K562 (cell line): Measurements from ENCODE around the gene PLCL1. TPM values are rescaled to one million over a fixed set of nuclear protein-coding genes. Genes with fewer than 3 reads are reported as not detected.

Source experiments
- CHD1 ChIP-seq: fragments of 200-600 bp; sonication (generic); IDR thresholded peaks from one replicate; pipeline ENCODE4 v1.6.1; 2012; ENCODE audit warnings: mild to moderate bottlenecking, moderate library complexity, low read length, inconsistent platforms
- ELF4 ChIP-seq: fragments of 450-650 bp; formaldehyde crosslinking; IDR thresholded peaks from 2 replicates; pipeline ENCODE4 v1.4.0; 2022; ENCODE audit warnings: missing genetic modification characterization
- MEIS2 ChIP-seq: fragments of 450-650 bp; IDR thresholded peaks from 2 replicates; pipeline ENCODE4 v1.6.1; 2014; ENCODE audit warnings: mild to moderate bottlenecking; ENCODE audit not compliant: partially characterized antibody
- NEUROD1 ChIP-seq: fragments of 150-350 bp; IDR thresholded peaks from 2 replicates; pipeline ENCODE4 v1.6.1; 2014; ENCODE audit warnings: borderline replicate concordance, low read length, low read depth; ENCODE audit not compliant: partially characterized antibody
- RFX1 ChIP-seq: fragments of 450-650 bp; IDR thresholded peaks from 2 replicates; pipeline ENCODE4 v1.6.1; 2016; ENCODE audit warnings: mild to moderate bottlenecking, moderate library complexity
- YBX1 ChIP-seq: fragments of 450-650 bp; IDR thresholded peaks from 2 replicates; pipeline ENCODE4 v1.7.1; 2016; ENCODE audit warnings: mild to moderate bottlenecking
- ZNF696 ChIP-seq: fragments of 250-450 bp; sonication (Bioruptor Pico); conservative IDR thresholded peaks from 2 replicates; pipeline ENCODE4 v1.4.0; 2020; ENCODE audit warnings: mild to moderate bottlenecking, moderate library complexity
- polyA plus RNA-seq, 8 experiments: library from polyadenylated mRNA; depleted of rRNA in 4 of 8; stranded (reverse) in 5 of 8; unstranded in 3 of 8; fragments of >200 nt; fragmentation: Nextera tagmentation in 2 of 8; fragmentation: Illumina TruSeq in 1 of 8; extraction: Ambion mirVana in 2 of 8; extraction: Trizol in 1 of 8; gene quantifications; 2 replicates each; pipeline versions ENCODE4 v1.2.1 to v1.2.3, GENCODE V29; 2011 to 2014; ENCODE audit warnings: inconsistent platforms in 1 of 8, missing spikeins in 1 of 8
- total RNA-seq, 7 experiments: library from RNA; depleted of rRNA in 6 of 7; stranded (reverse); fragments of >200 nt in 6 of 7; fragmentation: Illumina TruSeq in 2 of 7; extraction: Trizol in 2 of 7; gene quantifications; 2 replicates each; pipeline versions ENCODE4 v1.2.1 to v1.2.3, GENCODE V29; 2011 to 2021; ENCODE audit warnings: low replicate concordance in 1 of 7
- TF ChIP-seq, protein P1 (sequence below): fragments of 250-450 bp; sonication (Bioruptor Pico); IDR thresholded peaks from 2 replicates; pipeline ENCODE4 v1.4.0; 2020; ENCODE audit warnings: mild to moderate bottlenecking
- TF ChIP-seq, protein P2 (sequence below), 2 experiments: fragments of 200-800 bp in 1 of 2; sonication (Bioruptor generic) in 1 of 2; sonication (generic) in 1 of 2; formaldehyde crosslinking in 1 of 2; IDR thresholded peaks in 1 of 2; conservative IDR thresholded peaks in 1 of 2; 2 replicates each; pipeline versions ENCODE4 v1.5.0 to v1.6.1; 2016 to 2020; ENCODE audit warnings: missing compliant biosample characterization in 1 of 2, missing genetic modification characterization in 1 of 2, missing genetic modification reagents in 1 of 2
- TF ChIP-seq, protein P3 (sequence below): fragments of 250-450 bp; sonication (Bioruptor Pico); IDR thresholded peaks from 2 replicates; pipeline ENCODE4 v1.8.0; 2021; ENCODE audit warnings: mild to moderate bottlenecking, moderate library complexity
- TF ChIP-seq, protein P4 (sequence below): fragments of 250-450 bp; sonication (Bioruptor Pico); IDR thresholded peaks from 2 replicates; pipeline ENCODE4 v1.8.0; 2021; ENCODE audit warnings: moderate library complexity, mild to moderate bottlenecking, inconsistent platforms
- TF ChIP-seq, protein P5 (sequence below): sonication (generic); formaldehyde crosslinking; IDR thresholded peaks from 2 replicates; pipeline ENCODE4 v1.8.0; 2022; ENCODE audit warnings: missing genetic modification reagents, mild to moderate bottlenecking, moderate library complexity, borderline replicate concordance
- TF ChIP-seq, protein P6 (sequence below): fragments of 450-650 bp; IDR thresholded peaks from 2 replicates; pipeline ENCODE4 v1.6.1; 2016; ENCODE audit warnings: mild to moderate bottlenecking

The PLCL1 gene
- total and polyA plus RNA-seq, 9 of the 15 experiments (the other 6 are each of a cell fraction or from before 2014, with no cell fraction given): 2.0 to 17.7 (median 8.6) TPM

DNA sequence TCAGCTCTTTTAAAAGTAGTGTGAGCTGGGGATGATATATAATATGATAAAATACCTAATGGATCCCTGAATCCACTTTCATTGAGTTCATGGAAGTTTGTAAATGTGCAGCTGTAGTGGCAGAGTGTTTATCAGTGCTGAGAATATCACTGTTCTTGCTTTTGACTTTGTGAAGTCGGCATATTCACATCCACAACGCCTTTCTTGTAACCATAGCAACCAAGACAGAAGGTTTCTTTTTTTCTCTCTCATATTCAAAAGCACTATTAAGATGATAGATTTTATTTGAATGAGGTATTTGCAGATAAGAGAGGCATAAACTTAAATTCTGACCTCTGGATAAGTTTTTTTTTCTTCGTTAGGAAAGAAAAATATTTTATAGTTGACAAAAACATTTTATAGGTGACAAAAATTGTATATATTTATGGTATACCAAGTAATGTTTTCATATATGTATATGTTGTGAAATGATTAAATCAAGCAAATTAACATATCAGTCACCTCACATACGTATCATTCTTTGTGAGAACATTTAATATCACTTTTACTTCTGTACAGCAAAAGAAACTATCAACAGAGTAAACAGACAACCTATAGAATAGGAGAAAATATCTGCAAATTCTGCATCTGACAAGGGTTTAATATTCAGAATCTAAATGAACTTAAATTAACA is 130.0 kb downstream of the PLCL1 start (continued):
- TF ChIP-seq, protein P1, sequence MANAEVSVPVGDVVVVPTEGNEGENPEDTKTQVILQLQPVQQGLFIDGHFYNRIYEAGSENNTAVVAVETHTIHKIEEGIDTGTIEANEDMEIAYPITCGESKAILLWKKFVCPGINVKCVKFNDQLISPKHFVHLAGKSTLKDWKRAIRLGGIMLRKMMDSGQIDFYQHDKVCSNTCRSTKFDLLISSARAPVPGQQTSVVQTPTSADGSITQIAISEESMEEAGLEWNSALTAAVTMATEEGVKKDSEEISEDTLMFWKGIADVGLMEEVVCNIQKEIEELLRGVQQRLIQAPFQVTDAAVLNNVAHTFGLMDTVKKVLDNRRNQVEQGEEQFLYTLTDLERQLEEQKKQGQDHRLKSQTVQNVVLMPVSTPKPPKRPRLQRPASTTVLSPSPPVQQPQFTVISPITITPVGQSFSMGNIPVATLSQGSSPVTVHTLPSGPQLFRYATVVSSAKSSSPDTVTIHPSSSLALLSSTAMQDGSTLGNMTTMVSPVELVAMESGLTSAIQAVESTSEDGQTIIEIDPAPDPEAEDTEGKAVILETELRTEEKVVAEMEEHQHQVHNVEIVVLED (CRISPR knock-in tag): no peak
- TF ChIP-seq, protein P2, sequence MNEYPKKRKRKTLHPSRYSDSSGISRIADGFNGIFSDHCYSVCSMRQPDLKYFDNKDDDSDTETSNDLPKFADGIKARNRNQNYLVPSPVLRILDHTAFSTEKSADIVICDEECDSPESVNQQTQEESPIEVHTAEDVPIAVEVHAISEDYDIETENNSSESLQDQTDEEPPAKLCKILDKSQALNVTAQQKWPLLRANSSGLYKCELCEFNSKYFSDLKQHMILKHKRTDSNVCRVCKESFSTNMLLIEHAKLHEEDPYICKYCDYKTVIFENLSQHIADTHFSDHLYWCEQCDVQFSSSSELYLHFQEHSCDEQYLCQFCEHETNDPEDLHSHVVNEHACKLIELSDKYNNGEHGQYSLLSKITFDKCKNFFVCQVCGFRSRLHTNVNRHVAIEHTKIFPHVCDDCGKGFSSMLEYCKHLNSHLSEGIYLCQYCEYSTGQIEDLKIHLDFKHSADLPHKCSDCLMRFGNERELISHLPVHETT (CRISPR knock-in tag; conservative IDR thresholded peaks at IDR 0.05 in 1 of 2, IDR thresholded peaks at IDR 0.05 in 1 of 2): no peak
- TF ChIP-seq, protein P3, sequence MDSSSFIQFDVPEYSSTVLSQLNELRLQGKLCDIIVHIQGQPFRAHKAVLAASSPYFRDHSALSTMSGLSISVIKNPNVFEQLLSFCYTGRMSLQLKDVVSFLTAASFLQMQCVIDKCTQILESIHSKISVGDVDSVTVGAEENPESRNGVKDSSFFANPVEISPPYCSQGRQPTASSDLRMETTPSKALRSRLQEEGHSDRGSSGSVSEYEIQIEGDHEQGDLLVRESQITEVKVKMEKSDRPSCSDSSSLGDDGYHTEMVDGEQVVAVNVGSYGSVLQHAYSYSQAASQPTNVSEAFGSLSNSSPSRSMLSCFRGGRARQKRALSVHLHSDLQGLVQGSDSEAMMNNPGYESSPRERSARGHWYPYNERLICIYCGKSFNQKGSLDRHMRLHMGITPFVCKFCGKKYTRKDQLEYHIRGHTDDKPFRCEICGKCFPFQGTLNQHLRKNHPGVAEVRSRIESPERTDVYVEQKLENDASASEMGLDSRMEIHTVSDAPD: no peak
- TF ChIP-seq NEUROD1 (no peak), MEIS2 (no peak), CHD1 (no peak), ZNF696 (CRISPR knock-in tag) (no peak), ELF4 (no peak), YBX1 (no peak), RFX1 (peak; percentile 99)
- TF ChIP-seq, protein P4, sequence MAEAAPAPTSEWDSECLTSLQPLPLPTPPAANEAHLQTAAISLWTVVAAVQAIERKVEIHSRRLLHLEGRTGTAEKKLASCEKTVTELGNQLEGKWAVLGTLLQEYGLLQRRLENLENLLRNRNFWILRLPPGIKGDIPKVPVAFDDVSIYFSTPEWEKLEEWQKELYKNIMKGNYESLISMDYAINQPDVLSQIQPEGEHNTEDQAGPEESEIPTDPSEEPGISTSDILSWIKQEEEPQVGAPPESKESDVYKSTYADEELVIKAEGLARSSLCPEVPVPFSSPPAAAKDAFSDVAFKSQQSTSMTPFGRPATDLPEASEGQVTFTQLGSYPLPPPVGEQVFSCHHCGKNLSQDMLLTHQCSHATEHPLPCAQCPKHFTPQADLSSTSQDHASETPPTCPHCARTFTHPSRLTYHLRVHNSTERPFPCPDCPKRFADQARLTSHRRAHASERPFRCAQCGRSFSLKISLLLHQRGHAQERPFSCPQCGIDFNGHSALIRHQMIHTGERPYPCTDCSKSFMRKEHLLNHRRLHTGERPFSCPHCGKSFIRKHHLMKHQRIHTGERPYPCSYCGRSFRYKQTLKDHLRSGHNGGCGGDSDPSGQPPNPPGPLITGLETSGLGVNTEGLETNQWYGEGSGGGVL (CRISPR knock-in tag): no peak
- TF ChIP-seq, protein P5, sequence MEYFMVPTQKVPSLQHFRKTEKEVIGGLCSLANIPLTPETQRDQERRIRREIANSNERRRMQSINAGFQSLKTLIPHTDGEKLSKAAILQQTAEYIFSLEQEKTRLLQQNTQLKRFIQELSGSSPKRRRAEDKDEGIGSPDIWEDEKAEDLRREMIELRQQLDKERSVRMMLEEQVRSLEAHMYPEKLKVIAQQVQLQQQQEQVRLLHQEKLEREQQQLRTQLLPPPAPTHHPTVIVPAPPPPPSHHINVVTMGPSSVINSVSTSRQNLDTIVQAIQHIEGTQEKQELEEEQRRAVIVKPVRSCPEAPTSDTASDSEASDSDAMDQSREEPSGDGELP (CRISPR knock-in tag): no peak
- TF ChIP-seq, protein P6, sequence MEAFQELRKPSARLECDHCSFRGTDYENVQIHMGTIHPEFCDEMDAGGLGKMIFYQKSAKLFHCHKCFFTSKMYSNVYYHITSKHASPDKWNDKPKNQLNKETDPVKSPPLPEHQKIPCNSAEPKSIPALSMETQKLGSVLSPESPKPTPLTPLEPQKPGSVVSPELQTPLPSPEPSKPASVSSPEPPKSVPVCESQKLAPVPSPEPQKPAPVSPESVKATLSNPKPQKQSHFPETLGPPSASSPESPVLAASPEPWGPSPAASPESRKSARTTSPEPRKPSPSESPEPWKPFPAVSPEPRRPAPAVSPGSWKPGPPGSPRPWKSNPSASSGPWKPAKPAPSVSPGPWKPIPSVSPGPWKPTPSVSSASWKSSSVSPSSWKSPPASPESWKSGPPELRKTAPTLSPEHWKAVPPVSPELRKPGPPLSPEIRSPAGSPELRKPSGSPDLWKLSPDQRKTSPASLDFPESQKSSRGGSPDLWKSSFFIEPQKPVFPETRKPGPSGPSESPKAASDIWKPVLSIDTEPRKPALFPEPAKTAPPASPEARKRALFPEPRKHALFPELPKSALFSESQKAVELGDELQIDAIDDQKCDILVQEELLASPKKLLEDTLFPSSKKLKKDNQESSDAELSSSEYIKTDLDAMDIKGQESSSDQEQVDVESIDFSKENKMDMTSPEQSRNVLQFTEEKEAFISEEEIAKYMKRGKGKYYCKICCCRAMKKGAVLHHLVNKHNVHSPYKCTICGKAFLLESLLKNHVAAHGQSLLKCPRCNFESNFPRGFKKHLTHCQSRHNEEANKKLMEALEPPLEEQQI: no peak
